ENCODE measurements around the gene NHLRC3.
"Not testable (repeated sequence)": the region's sequence is repeated elsewhere in the genome, so short reads cannot be mapped to it uniquely, and the experiment has no call there.

The NHLRC3 gene, protein sequence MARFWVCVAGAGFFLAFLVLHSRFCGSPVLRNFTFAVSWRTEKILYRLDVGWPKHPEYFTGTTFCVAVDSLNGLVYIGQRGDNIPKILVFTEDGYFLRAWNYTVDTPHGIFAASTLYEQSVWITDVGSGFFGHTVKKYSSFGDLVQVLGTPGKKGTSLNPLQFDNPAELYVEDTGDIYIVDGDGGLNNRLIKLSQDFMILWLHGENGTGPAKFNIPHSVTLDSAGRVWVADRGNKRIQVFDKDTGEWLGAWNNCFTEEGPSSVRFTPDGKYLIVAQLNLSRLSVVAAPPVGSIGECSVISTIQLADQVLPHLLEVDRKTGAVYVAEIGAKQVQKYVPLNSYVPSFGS

DNA sequence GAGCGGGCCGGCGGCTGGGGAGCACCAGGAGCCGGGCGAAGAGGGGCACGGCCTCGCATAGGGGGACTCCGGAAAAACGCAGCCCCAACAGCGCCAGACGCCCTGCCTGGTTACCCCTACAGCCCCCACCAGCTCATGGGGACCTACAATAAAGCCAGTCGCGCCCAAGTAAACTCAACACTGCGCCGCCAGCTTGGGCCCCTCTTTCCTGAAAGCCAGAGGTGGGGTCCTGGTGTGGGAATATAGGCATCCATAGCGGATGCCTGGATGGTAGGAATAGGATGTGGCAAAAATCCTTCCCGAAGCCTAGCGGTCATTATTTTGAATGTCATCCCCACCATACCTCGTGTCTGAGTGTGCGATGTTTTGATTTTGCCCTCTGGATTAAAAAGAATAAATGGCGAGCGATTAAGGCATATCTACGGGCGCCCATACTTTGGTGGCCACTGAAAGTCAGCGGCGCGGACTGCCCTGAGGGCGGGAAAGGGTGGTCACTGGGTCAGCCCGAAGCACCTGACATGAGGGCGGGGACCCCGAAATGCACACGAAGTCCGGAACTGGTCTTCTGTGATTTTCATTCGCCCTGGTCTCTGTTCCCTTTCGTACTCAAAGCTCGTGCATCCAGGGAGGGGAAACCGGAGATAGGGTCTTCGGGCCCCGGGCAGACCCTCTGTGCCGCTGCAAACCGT lies at the start of gene NHLRC3, which contains the start of gene PROSER1:
Gene NHLRC3, plus strand, starts transcription at position 577 of the 689 bp plus-strand sequence. CDS start 184 bp downstream, outside the sequence.
Gene PROSER1, minus strand, starts transcription at position 210 of the 689 bp plus-strand sequence. CDS start 847 bp downstream, outside the sequence.
- peak; percentile 95 for DNase-seq (ENCODE audit: low read depth, low spot score)

DNA sequence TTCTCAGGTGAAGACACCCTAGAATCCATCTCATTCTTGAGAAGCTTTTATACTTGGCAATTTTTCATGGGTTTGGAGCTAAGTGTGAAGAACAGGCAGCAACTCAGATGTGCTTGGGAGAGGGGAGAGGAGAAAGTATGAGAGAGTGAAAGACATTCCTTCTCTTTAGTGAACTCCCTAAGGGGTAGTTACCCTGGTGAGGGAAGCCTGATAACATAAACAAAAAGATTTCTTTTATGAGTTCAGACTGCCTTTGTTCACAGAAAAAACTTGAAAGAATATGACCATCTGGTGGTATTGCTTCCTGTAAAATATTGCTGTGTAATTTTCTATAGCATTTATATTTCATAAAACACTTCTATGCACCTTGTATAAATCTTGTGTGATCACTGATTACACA lies 47.6 kb upstream of the NHLRC3 start, which contains the start of gene STOML3:
Gene STOML3, minus strand, starts transcription at position 139 of the 400 bp plus-strand sequence. Its CDS starts 110 bp downstream, at position 29.
- no peak for DNase-seq (ENCODE audit: low read depth, low spot score)

DNA sequence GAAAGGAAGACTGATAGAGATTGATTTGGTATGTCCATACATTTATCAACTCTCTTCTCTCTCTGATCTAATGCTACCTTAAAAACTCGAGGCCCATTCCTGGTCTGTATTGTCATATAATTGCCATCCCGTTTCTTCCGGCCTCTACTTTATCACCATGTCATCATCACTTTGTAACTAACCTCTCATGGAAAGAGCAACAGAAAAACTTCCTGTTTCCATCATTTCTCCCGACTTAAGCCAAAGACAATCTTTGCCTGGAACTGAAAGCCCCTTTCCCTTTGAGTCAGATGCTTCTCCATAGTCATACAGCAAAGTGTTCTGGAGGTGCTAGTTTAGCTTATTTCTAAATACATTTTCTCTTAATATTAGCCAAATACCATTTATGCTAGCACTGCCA lies 44.9 kb upstream of the NHLRC3 start:
- no peak for DNase-seq (ENCODE audit: low read depth, low spot score)

DNA sequence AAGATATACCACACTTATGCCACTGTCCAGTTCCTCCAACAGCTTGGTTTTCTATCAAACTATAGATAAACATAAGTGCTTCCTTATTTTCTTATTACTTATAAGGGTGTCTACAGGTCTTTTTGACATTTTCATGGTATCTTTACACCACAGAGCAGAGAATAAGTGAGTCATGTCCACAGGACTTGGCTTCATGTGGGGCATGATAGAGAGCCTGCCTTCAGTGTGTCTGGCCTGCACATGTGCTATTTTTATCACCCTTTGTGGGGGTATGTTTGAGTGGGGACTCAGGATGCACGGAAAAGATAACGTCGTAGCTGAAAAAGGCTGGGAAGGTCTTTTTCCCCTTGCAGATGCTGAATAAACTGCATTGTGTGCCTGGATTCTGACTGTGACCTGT lies 39.5 kb upstream of the NHLRC3 start:
- DNase-seq (ENCODE audit: low read depth, low spot score), result no peak

DNA sequence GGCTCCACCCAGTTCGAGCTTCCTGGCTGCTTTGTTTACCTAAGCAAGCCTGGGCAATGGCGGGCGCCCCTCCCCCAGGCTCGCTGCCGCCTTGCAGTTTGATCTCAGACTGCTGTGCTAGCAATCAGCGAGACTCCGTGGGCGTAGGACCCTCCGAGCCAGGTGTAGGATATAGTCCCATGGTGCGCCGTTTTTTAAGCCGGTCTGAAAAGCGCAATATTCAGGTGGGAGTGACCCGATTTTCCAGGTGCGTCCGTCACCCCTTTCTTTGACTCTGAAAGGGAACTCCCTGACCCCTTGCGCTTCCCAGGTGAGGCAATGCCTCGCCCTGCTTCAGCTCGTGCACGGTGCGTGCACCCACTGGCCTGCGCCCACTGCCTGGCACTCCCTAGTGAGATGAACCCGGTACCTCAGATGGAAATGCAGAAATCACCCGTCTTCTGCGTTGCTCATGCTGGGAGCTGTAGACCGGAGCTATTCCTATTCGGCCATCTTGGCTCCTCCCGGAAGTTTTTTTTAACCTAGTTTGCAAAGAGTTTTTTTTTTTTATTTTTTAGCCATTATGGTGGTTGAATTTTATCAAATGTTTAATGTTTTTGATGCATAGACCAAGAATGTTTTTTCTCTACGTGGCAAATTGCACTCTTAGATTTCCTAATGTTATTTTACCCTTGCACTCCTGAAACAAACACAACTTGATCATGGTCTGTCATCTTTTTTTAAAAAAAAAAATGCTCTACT lies 31.7 kb upstream of the NHLRC3 start:
- DNase-seq (ENCODE audit: low read depth, low spot score), result not testable (repeated sequence)

DNA sequence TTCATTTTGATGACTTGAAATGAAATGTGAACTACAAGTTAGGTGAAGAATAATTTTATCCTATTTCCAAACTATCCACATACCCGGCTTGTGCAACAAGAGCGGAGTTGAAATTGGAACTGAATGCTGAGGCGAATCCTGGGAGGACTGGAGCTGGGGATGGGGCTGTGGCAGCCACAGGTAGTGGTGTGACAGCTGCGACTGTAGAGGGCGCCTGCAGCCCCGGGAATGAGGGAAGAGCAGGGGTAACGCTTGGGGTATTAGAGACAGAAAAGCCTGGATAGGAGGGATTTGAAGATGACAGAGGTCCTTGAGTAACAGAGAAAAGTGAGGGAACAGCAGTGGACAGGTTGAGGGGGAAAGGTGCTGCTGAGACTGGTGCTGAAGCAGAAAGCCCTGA lies 25.6 kb upstream of the NHLRC3 start:
- DNase-seq (ENCODE audit: low read depth, low spot score), result no peak

DNA sequence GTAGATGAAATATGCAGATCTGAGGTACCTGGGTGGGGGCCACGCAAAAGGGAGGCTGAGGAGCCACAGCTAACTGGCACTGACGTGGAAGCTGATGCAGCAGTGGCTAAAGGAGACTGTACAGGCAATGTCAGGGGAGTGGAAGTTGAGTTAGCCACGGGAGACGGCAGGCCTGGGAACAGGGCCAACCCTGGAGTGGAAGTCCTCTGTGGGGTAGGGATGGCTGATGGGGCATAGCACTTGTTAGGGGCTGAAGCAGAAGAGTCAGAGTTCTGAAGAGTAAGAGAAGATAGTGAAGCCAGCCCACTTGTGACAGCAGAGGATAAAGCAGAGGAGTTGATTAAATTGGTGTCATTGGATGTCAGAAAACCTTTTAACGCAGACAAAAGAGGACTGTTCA lies 24.8 kb upstream of the NHLRC3 start:
- no peak for DNase-seq (ENCODE audit: low read depth, low spot score)

DNA sequence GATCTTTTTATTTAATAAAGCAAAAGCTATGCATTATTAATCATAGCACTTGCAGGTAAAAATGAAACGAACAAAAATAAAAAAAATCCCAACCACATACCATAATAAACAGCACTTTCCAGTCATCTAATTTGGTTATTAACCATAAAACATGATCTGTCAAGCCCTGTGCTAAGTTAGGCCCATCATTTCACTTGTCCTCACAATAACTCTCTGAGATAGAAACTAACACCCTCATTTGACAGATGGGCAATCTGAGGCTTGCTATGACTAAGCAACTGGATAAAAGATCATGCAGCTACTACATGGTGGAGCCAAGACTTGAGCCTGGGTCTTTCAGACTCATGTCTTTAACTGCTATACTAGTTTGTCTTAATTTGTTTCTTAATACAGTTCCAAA lies 22.2 kb upstream of the NHLRC3 start:
- no peak for DNase-seq (ENCODE audit: low read depth, low spot score)

DNA sequence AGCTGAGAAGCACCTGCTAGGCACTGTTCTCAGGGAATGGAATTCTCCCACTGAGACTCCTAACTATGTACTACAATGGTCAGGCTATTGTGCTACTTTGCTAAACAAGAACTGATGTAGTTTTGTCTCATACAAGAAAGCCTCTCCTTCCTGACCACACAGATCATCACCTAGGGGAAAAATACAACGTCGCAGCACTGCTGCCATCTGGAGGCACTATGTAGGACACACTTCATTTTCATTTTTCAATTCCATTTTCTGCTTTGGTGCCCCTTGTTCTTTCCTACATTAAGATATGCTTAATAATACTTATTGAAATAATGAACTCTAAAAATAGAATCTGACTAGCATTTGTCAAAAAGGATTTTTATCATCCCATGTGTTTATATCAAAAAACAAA lies 21.5 kb upstream of the NHLRC3 start:
- peak; percentile 54 for DNase-seq (ENCODE audit: low read depth, low spot score)

DNA sequence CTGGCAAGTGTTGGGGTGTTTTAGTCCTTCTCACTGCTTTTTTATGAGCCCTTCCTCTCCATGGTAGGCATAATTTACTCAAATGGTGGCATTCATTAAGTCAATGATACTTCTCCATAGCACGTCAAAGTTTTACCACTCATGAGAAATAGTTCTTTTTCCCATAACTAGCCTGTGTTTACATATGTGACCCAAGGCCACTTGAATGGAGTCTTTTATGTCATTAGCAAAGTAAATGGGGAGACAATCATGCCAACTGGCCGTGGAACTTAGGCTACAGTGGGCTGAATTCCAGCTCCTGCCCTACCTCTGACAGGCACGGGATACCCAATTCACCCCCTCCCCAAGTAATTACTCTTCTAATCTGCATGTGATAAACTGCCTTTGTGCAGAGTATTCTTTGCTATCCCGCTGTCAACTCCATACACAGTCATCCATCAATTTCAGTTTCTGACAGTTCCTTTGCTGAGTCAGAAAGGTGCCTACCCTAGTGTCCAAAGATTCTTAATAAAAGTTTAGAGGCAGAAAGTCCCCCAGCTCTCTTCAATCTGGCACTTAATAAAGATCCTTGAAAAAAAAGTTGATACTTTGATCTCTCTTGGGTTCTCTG lies 17.3 kb upstream of the NHLRC3 start:
- no peak for DNase-seq (ENCODE audit: low read depth, low spot score)

DNA sequence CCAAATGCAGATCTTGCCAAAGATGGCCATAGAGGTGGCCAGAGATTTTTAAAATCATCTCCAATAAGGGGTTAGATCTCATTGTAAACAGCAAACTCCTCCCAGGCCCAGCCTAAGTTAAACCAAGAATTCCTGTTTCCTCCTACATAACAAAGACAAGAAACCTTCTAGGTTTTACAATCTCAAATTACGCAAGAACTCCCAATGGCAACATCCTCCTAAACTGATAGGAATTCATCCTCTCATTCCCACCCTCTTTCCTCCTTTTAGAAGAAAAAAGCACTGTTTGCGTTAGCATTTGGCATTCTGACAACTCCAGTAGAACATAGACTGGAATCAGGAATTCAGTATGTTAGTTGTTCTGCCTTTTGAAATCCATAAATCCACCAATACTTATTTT lies 14.9 kb upstream of the NHLRC3 start:
- DNase-seq (ENCODE audit: low read depth, low spot score), result no peak

DNA sequence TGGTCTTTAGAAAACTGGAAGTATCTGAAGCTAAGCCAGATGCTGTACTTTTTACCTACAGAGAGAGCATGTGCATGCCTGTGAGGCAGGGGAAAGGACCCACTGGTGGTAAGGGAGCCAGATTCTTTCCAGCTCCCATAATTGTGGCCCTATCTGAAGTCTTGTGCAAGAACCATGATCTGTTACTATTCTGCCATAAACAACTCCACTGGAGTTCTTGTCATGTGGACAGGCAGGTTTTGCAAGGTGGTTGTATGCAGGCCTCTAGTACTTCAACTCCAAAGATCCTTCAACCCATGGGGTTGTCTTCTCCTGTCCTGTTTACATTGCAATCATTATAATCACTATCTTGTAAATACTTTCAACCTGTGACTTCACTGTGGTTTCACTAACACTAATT lies 14.5 kb upstream of the NHLRC3 start:
- DNase-seq (ENCODE audit: low read depth, low spot score), result no peak

DNA sequence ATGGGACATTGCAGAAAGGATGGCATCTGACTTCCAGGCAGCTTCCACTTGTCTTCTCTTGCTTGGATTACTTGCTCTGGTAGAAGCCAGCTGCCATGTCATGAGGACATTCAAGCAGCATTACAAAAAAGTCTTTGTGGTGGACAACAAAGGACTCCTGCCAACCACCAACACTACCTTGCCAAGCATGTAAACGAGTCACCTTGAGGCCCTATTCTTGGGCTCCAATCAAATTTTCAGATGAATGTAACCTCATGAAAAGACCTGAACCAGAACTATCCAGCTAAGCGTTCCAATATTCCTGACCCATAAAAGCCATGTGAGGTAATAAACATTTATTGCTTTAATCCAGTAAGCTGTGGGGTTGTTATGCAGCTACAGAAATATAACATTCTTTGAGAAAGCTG lies 12.8 kb upstream of the NHLRC3 start:
- no peak for DNase-seq (ENCODE audit: low read depth, low spot score)

DNA sequence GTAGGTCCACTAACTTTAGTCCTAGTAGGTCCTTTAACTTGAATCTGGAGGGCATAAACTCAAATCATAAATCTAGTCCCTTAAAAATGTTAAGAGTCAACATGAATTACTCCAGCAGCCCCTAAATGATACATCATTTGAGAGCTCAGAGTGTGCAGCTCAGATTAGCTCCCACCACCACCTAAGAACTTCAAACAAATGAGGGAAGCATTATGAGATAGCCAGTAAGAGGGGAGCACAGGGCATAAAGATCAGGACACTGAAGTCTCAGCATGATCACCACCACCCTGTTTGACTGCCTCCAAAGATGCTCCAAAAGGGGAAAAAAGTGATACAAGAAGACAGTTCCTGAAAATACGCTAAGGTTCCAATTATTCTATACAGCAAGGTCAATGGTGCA lies 6.1 kb upstream of the NHLRC3 start:
- DNase-seq (ENCODE audit: low read depth, low spot score), result no peak

DNA sequence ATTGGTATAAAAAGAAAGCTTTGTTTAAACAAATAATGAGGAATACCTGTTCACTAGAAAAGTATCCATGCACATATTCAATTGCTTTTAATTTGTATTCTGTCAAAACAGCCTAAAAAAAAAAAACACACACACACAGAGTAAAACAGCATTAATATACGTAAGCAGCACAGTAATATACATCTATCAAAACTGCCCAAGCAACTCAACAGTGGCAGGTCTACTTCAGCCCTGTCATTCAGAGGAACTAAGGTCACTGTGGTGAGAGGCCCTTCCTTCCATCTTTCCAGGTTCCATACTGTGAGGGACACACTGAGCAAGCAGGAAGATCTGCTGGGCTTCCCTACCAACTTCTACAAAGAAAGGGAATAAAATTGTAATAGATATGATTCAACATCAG lies 4.2 kb upstream of the NHLRC3 start:
- DNase-seq (ENCODE audit: low read depth, low spot score), result no peak

DNA sequence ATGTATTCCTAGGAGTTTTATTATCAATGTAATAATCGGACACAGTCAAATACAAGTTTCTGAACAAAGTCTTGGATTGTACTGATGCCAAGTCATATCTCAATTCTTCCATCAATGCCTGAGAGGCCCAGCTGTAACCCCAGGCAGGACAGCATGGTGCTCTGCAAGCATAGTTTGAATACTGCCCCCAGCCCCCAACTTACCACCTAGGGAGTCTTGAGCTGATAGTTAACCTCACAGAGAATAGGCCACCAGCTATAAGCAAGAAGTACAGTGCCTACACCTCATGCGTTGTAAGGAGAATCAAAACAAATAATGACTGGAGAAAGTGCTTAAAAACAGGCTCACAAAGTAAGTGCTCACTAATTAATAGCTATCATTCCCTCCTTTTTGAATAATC lies 3.1 kb upstream of the NHLRC3 start:
- DNase-seq (ENCODE audit: low read depth, low spot score), result no peak

DNA sequence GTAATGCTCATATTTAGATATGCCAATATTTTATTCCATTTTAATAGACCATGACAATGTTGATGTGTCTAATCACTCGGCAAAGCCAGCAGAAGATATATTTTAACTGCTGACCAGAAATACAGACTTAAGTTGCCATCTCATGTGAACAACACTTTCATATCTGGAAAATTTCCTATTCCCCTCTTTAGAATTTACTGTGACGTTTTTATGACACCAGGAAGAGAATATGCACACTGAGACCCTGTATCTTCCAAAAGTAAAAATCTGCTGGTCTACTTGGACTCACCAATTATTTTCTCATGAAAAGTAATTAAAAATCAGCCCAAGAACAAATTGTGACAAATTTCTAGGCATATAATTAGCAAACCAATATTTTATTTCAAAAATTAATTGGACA lies 2.5 kb upstream of the NHLRC3 start:
- DNase-seq (ENCODE audit: low read depth, low spot score), result no peak

DNA sequence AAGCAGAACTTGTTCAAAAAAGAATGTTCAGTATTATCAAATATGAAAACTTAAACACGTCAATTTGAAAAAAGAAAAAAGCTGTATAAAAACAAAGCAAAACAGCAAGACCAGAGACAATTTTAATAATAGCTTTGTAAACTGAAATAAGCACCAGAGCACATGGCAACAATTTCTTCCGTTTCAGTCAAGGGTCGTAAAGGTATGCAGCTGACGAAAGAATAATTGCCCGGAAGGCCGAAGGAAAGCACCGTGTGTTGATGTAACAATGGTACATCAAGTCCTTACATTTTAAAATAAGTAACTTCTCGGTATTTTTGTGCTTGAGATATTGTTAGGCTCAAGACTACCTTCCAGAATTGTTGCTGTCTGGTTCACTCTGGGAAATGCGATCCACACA lies 2.0 kb upstream of the NHLRC3 start:
- peak; percentile 36 for DNase-seq (ENCODE audit: low read depth, low spot score)

DNA sequence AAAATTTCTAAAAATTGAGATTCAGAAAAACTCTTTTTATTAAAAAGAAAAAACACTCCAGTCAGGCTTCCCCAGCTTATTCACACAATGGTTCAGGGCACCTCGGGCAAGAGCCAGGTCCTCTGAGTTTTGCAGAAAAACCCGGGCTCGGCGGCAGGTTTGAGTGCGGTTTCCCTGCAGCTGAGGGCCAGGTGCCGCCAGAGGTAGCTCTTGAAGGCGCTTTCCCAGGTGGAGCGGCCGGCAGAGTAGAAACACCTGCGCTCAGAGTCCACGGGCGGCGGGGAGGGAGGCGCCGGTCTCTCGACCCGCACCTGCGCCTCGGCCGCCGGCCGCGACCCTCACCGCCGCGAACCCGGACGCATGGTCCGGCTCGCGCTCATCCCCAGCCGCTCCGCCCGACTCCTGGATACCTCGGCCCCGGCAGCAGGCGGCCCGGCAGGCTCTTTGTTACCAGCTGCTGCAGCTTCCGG lies 811 bp upstream of the NHLRC3 start:
- DNase-seq (ENCODE audit: low read depth, low spot score), result no peak

DNA sequence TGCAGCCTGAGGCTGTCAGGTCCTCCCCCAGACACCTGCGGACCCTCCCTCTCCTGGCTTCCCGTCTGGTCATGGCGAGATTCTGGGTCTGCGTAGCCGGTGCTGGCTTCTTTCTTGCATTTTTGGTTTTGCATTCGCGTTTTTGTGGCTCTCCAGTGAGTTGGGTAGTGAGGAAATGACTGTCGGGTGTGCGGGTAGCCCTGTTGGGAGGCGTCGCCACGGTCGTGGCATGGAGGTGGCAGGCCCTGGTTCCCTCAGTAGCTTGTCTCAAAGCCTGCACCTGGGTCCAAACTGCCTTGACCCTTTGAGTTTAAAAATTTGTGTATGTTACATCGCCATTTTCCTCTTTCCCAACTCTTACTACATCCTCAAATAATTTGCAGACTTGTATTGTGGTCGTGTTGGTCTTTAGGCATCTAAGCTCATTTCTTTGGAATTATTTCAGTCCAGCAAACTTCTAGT lies 344 bp downstream of the NHLRC3 start:
- DNase-seq (ENCODE audit: low read depth, low spot score), result no peak

DNA sequence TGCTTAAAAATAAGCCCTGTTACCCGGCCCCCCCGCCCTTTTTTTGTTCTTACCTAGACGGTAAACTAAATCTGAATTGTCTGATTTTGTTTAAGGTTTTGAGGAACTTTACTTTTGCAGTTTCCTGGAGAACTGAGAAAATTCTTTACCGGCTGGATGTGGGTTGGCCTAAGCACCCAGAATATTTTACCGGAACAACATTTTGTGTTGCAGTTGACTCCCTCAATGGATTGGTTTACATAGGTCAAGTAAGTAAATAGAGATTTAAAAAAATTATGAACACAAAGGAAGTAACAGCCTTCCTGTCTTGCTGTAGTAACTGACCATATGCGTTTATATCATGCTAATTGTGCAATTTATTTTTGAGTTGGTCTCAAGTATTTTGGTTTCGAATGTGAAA lies 785 bp downstream of the NHLRC3 start:
- DNase-seq (ENCODE audit: low read depth, low spot score), result no peak

DNA sequence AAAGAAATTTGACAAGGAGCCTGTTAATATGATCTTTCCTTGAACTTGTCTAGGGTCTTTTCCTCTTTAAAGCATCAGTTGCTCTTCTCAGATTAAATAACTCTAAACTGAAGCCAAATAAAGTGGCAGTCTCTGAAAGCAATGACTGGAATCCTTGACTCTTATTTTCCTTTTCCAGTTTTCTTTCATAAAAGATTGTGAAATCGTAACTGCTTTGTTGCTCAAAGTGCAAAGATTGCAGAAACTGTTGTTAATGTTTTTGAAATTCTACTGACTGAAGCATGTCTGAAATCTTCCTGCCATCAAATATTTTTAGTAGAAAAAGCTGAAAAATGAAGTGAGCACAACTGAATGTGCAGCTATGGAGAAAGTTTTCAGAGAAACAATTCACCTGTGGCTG lies 1.9 kb downstream of the NHLRC3 start:
- DNase-seq (ENCODE audit: low read depth, low spot score), result no peak

Measured in astrocyte of the hippocampus (primary cell).